Panc1 (cell line): ENCODE measurements around the gene SLC9A6. TPM values are rescaled to one million over a fixed set of nuclear protein-coding genes. Genes with fewer than 3 reads are reported as not detected.
A peak's percentile ranks its signal among the peaks of the same experiment; 100 is the strongest.

Experiments used
- ATAC-seq: fragments of 200-7000 bp; cut with Tn5 transposase; 2 replicates; pipeline ENCODE4 v1.9.1; 2020; ENCODE audit warnings: mild to moderate bottlenecking, moderate library complexity
- BruUV-seq: library from RNA; stranded (reverse); fragments of 400-500 nt; replicated peaks from 2 replicates; lab custom pipeline; 2021; lab: Mats Ljungman, UMichigan
- CTCF ChIA-PET: fragments of 300-600 bp; sonication (Branson Sonifier 250); formaldehyde crosslinking; loops from one replicate; lab custom pipeline; 2022; ENCODE audit warnings: antibody characterized with exemption; lab: Charles Lee
- POLR2A ChIA-PET: fragments of 300-600 bp; sonication (Branson Sonifier 250); formaldehyde crosslinking; loops from one replicate; lab custom pipeline; 2022; ENCODE audit warnings: antibody characterized with exemption; lab: Charles Lee
- DNase-seq: peaks from one replicate; pipeline ENCODE4 v3.0.0-alpha.2; 2010; ENCODE audit warnings: low read depth, low spot score
- H3K27ac ChIP-seq: 2 replicates; pipeline ENCODE4 v1.5.1; 2011; ENCODE audit warnings: mild to moderate bottlenecking, low read length, inconsistent platforms
- H3K27me3 ChIP-seq: fragments of 200-500 bp; sonication (Bioruptor generic); 2 replicates; pipeline ENCODE4 v1.6.0; 2014; ENCODE audit warnings: low read length, inconsistent platforms; ENCODE audit not compliant: control insufficient read depth, insufficient read depth
- H3K36me3 ChIP-seq: fragments of 200-500 bp; sonication (Bioruptor generic); 2 replicates; pipeline ENCODE4 v1.5.1; 2014; ENCODE audit warnings: inconsistent platforms, mild to moderate bottlenecking, low read length, moderate library complexity; ENCODE audit not compliant: control insufficient read depth, insufficient read depth
- H3K4me1 ChIP-seq: 2 replicates; pipeline ENCODE4 v1.5.1; 2011; ENCODE audit warnings: inconsistent platforms, mild to moderate bottlenecking, low read length, moderate library complexity; ENCODE audit not compliant: control insufficient read depth, insufficient read depth
- H3K4me3 ChIP-seq, 2 experiments: 2 replicates each; pipeline ENCODE4 v1.5.1; 2011 to 2012; ENCODE audit warnings: low read depth in 2 of 2, low read length in 2 of 2, mild to moderate bottlenecking in 2 of 2, inconsistent platforms in 1 of 2, moderate library complexity in 1 of 2
- H3K9me3 ChIP-seq: fragments of 200-500 bp; sonication (Bioruptor generic); 2 replicates; pipeline ENCODE4 v1.5.1; 2014; ENCODE audit warnings: low read depth, mild to moderate bottlenecking, inconsistent platforms, low read length, moderate library complexity; ENCODE audit not compliant: control insufficient read depth, insufficient read depth
- CTCF ChIP-seq: fragments of 450-650 bp; IDR thresholded peaks from 2 replicates; pipeline ENCODE4 v1.5.1; 2017; ENCODE audit warnings: mild to moderate bottlenecking
- POLR2AphosphoS5 ChIP-seq: IDR thresholded peaks from 2 replicates; pipeline ENCODE4 v1.6.1; 2012; ENCODE audit warnings: mild to moderate bottlenecking, low read depth, low read length, moderate library complexity
- SIN3A ChIP-seq: IDR thresholded peaks from 2 replicates; pipeline ENCODE4 v1.6.1; 2012; ENCODE audit warnings: low read depth, mild to moderate bottlenecking, low read length, moderate library complexity, borderline replicate concordance; ENCODE audit not compliant: insufficient read depth
- TCF7L2 ChIP-seq: IDR thresholded peaks from 2 replicates; pipeline ENCODE4 v1.6.1; 2011; ENCODE audit warnings: mild to moderate bottlenecking, low read depth, low read length, inconsistent platforms
- in situ Hi-C: cut with HindIII; loops from 2 replicates; pipeline ENCODE4 v1.10.0; 2016; ENCODE audit warnings: low sequenced_read_pairs, low pct_unique_long_range_greater_than_20kb
- intact Hi-C: fragments of 100-400 bp; cut with micrococcal nuclease; formaldehyde crosslinking; loops from one replicate; pipeline ENCODE4 v1.10.0; 2022; ENCODE audit not compliant: unreplicated experiment
- total RNA-seq: library from RNA; stranded (reverse); gene quantifications from one replicate; pipeline ENCODE4 v1.2.1, GENCODE V29; 2021; ENCODE audit not compliant: unreplicated experiment
- TF ChIP-seq, protein P1 (sequence below), 2 experiments: IDR thresholded peaks; 2 replicates each; pipeline ENCODE4 v1.6.1; 2011 to 2012; ENCODE audit warnings: low read depth in 2 of 2, control low read depth in 1 of 2, low read length in 1 of 2, mild to moderate bottlenecking in 1 of 2, moderate library complexity in 1 of 2; ENCODE audit not compliant: insufficient read depth in 1 of 2

The SLC9A6 gene
- total RNA-seq, 1 experiment from 2014 or later: 22.0 TPM

DNA sequence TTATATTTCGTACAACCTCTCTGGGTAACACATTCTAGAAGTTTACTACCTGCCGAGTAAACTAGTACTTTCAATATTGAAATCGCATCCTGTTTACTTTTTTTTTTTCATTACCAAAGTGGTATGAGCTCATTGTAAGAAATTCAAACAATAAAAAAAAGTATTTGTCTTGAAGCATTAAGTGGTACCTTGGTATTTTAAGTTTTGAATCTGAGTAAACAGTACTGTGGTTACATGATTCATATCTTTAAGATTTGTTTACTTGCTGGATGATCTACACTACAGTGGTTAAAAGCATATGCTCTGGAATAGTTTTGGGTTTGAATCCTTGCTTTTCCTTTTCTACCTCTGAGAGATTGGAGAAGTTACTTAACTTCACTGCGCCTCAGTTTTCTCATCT lies 7.6 kb upstream of the SLC9A6 start:
- Histone ChIP-seq H3K9me3 (no peaks in the 10 kb centered on the region), H3K36me3 (no peaks in the 10 kb centered on the region), H3K4me1 (peaks cover 6% of the 10 kb centered on the region), H3K27me3 (no peaks in the 10 kb centered on the region), H3K4me3 (no peak overlapping the region), H3K27ac (no peak overlapping the region)
- intact Hi-C loops (no loop called here), in situ Hi-C loops (no loop called here)
- no peak for ATAC-seq
- POLR2A ChIA-PET: no interaction called here
- no TSS peak for BruUV-seq
- DNase-seq: peak; percentile 60
- CTCF ChIA-PET: no interaction called here
- TF ChIP-seq, protein P1, sequence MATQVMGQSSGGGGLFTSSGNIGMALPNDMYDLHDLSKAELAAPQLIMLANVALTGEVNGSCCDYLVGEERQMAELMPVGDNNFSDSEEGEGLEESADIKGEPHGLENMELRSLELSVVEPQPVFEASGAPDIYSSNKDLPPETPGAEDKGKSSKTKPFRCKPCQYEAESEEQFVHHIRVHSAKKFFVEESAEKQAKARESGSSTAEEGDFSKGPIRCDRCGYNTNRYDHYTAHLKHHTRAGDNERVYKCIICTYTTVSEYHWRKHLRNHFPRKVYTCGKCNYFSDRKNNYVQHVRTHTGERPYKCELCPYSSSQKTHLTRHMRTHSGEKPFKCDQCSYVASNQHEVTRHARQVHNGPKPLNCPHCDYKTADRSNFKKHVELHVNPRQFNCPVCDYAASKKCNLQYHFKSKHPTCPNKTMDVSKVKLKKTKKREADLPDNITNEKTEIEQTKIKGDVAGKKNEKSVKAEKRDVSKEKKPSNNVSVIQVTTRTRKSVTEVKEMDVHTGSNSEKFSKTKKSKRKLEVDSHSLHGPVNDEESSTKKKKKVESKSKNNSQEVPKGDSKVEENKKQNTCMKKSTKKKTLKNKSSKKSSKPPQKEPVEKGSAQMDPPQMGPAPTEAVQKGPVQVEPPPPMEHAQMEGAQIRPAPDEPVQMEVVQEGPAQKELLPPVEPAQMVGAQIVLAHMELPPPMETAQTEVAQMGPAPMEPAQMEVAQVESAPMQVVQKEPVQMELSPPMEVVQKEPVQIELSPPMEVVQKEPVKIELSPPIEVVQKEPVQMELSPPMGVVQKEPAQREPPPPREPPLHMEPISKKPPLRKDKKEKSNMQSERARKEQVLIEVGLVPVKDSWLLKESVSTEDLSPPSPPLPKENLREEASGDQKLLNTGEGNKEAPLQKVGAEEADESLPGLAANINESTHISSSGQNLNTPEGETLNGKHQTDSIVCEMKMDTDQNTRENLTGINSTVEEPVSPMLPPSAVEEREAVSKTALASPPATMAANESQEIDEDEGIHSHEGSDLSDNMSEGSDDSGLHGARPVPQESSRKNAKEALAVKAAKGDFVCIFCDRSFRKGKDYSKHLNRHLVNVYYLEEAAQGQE (IDR thresholded peaks at IDR 0.05; ENCODE audit: insufficient read depth in 1 of 2, low read depth in 2 of 2, low read length in 1 of 2): no peak
- TF ChIP-seq TCF7L2 (no peak), CTCF (no peak), SIN3A (no peak), POLR2AphosphoS5 (no peak)

- H3K27me3 ChIP-seq: no peaks in the 10 kb centered on the region
- intact Hi-C loops (no loop called here), in situ Hi-C loops (no loop called here)
- H3K4me3 ChIP-seq: no peak overlapping the region
- TF ChIP-seq POLR2AphosphoS5: no peak
- TF ChIP-seq SIN3A: no peak
- TF ChIP-seq TCF7L2: no peak
- no peak for TF ChIP-seq CTCF
- TF ChIP-seq, protein P1 (IDR thresholded peaks at IDR 0.05; ENCODE audit: insufficient read depth in 1 of 2, low read depth in 2 of 2, low read length in 1 of 2): no peak
- no peaks in the 10 kb centered on the region for H3K9me3 ChIP-seq
- DNase-seq (no peak), ATAC-seq (no peak)
- H3K4me1 ChIP-seq: peaks cover 9% of the 10 kb centered on the region; the same call in 1 of the 2 replicates
- CTCF ChIA-PET: no interaction called here
- no TSS peak for BruUV-seq
- H3K36me3 ChIP-seq: no peaks in the 10 kb centered on the region
- no peak overlapping the region for H3K27ac ChIP-seq
- POLR2A ChIA-PET: no interaction called here
These were observed 4.2 kb upstream of the SLC9A6 start for GRCh38 chrX:135981010-135981409.
